OCI-LY1 (cell line): Measurements from ENCODE around the gene ELOVL6.

ENCODE experiments used
- CTCF ChIP-seq: fragments of 200-600 bp; sonication (generic), shearing (Covaris generic); IDR thresholded peaks from 2 replicates; pipeline ENCODE4 v1.5.1; 2017; ENCODE audit warnings: mild to moderate bottlenecking, antibody characterized with exemption, low read length, moderate library complexity, mixed read lengths
- EZH2 ChIP-seq: fragments of 200-600 bp; sonication (generic), shearing (Covaris generic); IDR thresholded peaks from 2 replicates; pipeline ENCODE4 v1.8.0; 2017; ENCODE audit warnings: borderline replicate concordance, mixed run types, mild to moderate bottlenecking, antibody characterized with exemption, low read length, moderate library complexity, mixed read lengths

- TF ChIP-seq CTCF: no peak
- no peak for TF ChIP-seq EZH2
These were observed 13.3 kb upstream of the ELOVL6 start for GRCh38 chr4:110211770-110212061.
